Measurements from ENCODE around the gene BNC2.

BNC2 gene

DNA sequence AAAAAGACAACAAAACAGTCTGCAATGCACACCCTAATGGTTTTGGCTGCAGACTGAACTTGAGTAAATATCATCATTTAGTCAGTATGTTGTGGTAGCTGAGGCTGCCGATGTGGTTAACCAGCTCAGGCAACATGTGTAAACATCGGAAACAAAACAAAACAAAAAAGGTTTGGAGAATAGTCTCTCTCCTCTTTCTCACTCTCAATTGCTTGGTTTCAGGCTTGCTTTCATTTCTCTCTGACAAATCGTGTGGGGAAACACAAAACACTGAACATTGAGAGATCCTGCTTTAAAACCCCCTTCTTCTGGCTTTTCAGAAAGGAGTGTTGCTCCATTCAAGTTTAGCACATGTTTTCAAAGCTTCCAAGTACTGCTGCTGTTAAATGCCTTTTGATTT lies 453.3 kb downstream of the BNC2 start:
- peak; percentile 82 to 96 for DNase-seq (ENCODE audit: low read depth in 2 of 2)
- H3K4me3 ChIP-seq (replicated peaks in 1 of 2; ENCODE audit: low read depth in 2 of 2, low read length in 2 of 2), result peak overlapping the region in 1 of 2 donors; percentile 3
- TF ChIP-seq, protein P1, sequence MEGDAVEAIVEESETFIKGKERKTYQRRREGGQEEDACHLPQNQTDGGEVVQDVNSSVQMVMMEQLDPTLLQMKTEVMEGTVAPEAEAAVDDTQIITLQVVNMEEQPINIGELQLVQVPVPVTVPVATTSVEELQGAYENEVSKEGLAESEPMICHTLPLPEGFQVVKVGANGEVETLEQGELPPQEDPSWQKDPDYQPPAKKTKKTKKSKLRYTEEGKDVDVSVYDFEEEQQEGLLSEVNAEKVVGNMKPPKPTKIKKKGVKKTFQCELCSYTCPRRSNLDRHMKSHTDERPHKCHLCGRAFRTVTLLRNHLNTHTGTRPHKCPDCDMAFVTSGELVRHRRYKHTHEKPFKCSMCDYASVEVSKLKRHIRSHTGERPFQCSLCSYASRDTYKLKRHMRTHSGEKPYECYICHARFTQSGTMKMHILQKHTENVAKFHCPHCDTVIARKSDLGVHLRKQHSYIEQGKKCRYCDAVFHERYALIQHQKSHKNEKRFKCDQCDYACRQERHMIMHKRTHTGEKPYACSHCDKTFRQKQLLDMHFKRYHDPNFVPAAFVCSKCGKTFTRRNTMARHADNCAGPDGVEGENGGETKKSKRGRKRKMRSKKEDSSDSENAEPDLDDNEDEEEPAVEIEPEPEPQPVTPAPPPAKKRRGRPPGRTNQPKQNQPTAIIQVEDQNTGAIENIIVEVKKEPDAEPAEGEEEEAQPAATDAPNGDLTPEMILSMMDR (IDR thresholded peaks at IDR 0.05; ENCODE audit: low read depth, low read length), result no peak

DNA sequence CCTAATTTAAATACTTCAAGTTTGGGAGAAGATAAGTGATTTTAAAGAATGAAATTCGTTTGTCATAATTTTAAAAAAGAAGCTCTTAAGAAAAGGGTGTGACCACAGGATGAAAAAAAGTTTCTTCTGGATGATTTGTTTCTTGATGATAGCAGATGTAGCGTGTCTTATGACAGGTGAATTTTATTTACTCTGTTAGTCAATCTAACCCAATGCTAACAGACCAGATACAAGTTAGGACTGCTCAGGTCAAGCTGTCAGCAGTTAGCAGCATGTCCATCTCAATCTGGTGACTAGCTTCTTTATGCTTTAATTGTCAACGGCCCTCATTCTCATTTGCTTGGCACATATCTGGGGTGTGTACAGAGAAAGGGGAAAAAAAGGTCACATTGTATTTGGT lies 456.0 kb downstream of the BNC2 start:
- DNase-seq (ENCODE audit: low read depth in 2 of 2), result peak; percentile 30 to 51
- H3K4me3 ChIP-seq (replicated peaks in 1 of 2; ENCODE audit: low read depth in 2 of 2, low read length in 2 of 2), result no peak overlapping the region
- TF ChIP-seq, protein P1 (IDR thresholded peaks at IDR 0.05; ENCODE audit: low read depth, low read length), result no peak

GRCh38 chr9:16413509-16414016 lies 456.9 kb downstream of the BNC2 start:
- TF ChIP-seq, protein P1 (IDR thresholded peaks at IDR 0.05; ENCODE audit: low read depth, low read length), result no peak
- no peak overlapping the region for H3K4me3 ChIP-seq (replicated peaks in 1 of 2; ENCODE audit: low read depth in 2 of 2, low read length in 2 of 2)
- peak; percentile 98 to 99 for DNase-seq (ENCODE audit: low read depth in 2 of 2)

DNA sequence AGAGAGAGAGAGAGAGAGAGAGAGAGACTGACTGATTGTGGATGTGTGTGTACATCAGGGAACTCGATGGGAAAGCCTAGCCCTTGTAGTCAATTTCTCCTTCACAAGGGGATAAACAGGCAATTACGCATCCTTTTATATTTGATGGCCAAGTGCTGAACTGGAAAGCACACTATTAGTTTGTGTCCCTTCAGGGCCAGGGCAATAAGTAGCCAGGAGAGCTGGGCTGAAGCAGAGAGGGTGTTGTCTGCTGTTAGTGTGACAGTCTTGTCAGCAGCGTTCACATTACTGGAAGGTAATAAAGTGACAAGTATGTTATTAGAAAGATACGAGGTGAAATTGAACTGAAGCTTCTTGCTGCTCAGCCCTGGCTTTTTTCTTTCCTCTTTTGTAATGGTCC lies 457.7 kb downstream of the BNC2 start:
- TF ChIP-seq, protein P1 (IDR thresholded peaks at IDR 0.05; ENCODE audit: low read depth, low read length), result no peak
- peak in 1 of 2 donors; percentile 35 for DNase-seq (ENCODE audit: low read depth in 2 of 2)

GRCh38 chr9:16411311-16411710 lies 459.2 kb downstream of the BNC2 start:
- no peak overlapping the region for H3K4me3 ChIP-seq (replicated peaks in 1 of 2; ENCODE audit: low read depth in 2 of 2, low read length in 2 of 2)
- TF ChIP-seq, protein P1 (IDR thresholded peaks at IDR 0.05; ENCODE audit: low read depth, low read length), result no peak
- no peak for DNase-seq (ENCODE audit: low read depth in 2 of 2)

More for the DNA sequence above, 457.7 kb downstream of the BNC2 start:
- no peak overlapping the region for H3K4me3 ChIP-seq (replicated peaks in 1 of 2; ENCODE audit: low read depth in 2 of 2, low read length in 2 of 2)

GRCh38 chr9:16410601-16411280 lies 459.7 kb downstream of the BNC2 start:
- no peak overlapping the region for H3K4me3 ChIP-seq (replicated peaks in 1 of 2; ENCODE audit: low read depth in 2 of 2, low read length in 2 of 2)
- DNase-seq (ENCODE audit: low read depth in 2 of 2), result peak in 1 of 2 donors; percentile 80
- TF ChIP-seq, protein P1 (IDR thresholded peaks at IDR 0.05; ENCODE audit: low read depth, low read length), result no peak
